Duodenal mucosa (tissue), 2 donors: Measurements from ENCODE around the gene TMEM92.

Experiments used
- H3K27ac ChIP-seq: one replicate; pipeline ENCODE4 v1.7.0; 2013; ENCODE audit warnings: low read depth, low read length
- H3K27me3 ChIP-seq, 2 donors: one replicate each; pipeline ENCODE4 v1.7.0; 2013; ENCODE audit warnings: low read length in 2 of 2, control low read depth in 1 of 2; ENCODE audit not compliant: insufficient read depth in 2 of 2, control insufficient read depth in 1 of 2
- H3K36me3 ChIP-seq, 2 donors: one replicate each; pipeline ENCODE4 v1.7.0; 2013; ENCODE audit warnings: low read length in 2 of 2, control low read depth in 1 of 2; ENCODE audit not compliant: insufficient read depth in 2 of 2, control insufficient read depth in 1 of 2
- H3K4me1 ChIP-seq, 2 donors: one replicate each; pipeline ENCODE4 v1.7.0; 2013; ENCODE audit warnings: low read length in 2 of 2, control low read depth in 1 of 2; ENCODE audit not compliant: insufficient read depth in 2 of 2, control insufficient read depth in 1 of 2
- H3K4me3 ChIP-seq, 2 donors: one replicate each; pipeline ENCODE4 v1.7.0; 2013; ENCODE audit warnings: low read length in 2 of 2, low read depth in 1 of 2
- H3K9ac ChIP-seq, 2 donors: one replicate each; pipeline ENCODE4 v1.7.0; 2013; ENCODE audit warnings: low read length in 2 of 2, low read depth in 1 of 2
- H3K9me3 ChIP-seq, 2 donors: one replicate each; pipeline ENCODE4 v1.7.0; 2013; ENCODE audit warnings: low read length in 2 of 2, control low read depth in 1 of 2; ENCODE audit not compliant: control insufficient read depth in 1 of 2

The TMEM92 gene

GRCh38 chr17:50323060-50323459 is 48.8 kb downstream of the TMEM92 start:
- Histone ChIP-seq H3K4me1 (no peaks in the 10 kb centered on the region), H3K27ac (no peak overlapping the region), H3K9ac (no peak overlapping the region), H3K9me3 (no peaks in the 10 kb centered on the region), H3K36me3 (no peaks in the 10 kb centered on the region), H3K27me3 (no peaks in the 10 kb centered on the region), H3K4me3 (no peak overlapping the region)

- no peaks in the 10 kb centered on the region for H3K27me3 ChIP-seq
- H3K27ac ChIP-seq: no peak overlapping the region
- H3K9me3 ChIP-seq: no peaks in the 10 kb centered on the region
- no peak overlapping the region for H3K9ac ChIP-seq
- no peaks in the 10 kb centered on the region for H3K4me1 ChIP-seq
- no peak overlapping the region for H3K4me3 ChIP-seq
- H3K36me3 ChIP-seq: no peaks in the 10 kb centered on the region
These were observed 51.6 kb downstream of the TMEM92 start for GRCh38 chr17:50325906-50326305.

- no peaks in the 10 kb centered on the region for H3K27me3 ChIP-seq
- H3K9ac ChIP-seq: no peak overlapping the region
- no peak overlapping the region for H3K4me3 ChIP-seq
- H3K36me3 ChIP-seq: no peaks in the 10 kb centered on the region
- H3K27ac ChIP-seq: no peak overlapping the region
- H3K9me3 ChIP-seq: no peaks in the 10 kb centered on the region
- no peaks in the 10 kb centered on the region for H3K4me1 ChIP-seq
These were observed 52.6 kb downstream of the TMEM92 start for GRCh38 chr17:50326831-50327364.

GRCh38 chr17:50328363-50329325 is 54.4 kb downstream of the TMEM92 start:
- H3K27ac ChIP-seq: no peak overlapping the region
- no peaks in the 10 kb centered on the region for H3K4me1 ChIP-seq
- no peaks in the 10 kb centered on the region for H3K9me3 ChIP-seq
- no peak overlapping the region for H3K9ac ChIP-seq
- H3K36me3 ChIP-seq: no peaks in the 10 kb centered on the region
- H3K4me3 ChIP-seq: no peak overlapping the region
- H3K27me3 ChIP-seq: no peaks in the 10 kb centered on the region

GRCh38 chr17:50329716-50330115 is 55.5 kb downstream of the TMEM92 start:
- no peak overlapping the region for H3K9ac ChIP-seq
- H3K27ac ChIP-seq: no peak overlapping the region
- H3K4me3 ChIP-seq: no peak overlapping the region
- no peaks in the 10 kb centered on the region for H3K36me3 ChIP-seq
- H3K9me3 ChIP-seq: no peaks in the 10 kb centered on the region
- H3K27me3 ChIP-seq: no peaks in the 10 kb centered on the region
- H3K4me1 ChIP-seq: no peaks in the 10 kb centered on the region

GRCh38 chr17:50330151-50330775 is 56.0 kb downstream of the TMEM92 start:
- Histone ChIP-seq H3K9me3 (no peaks in the 10 kb centered on the region), H3K27me3 (no peaks in the 10 kb centered on the region), H3K4me3 (no peak overlapping the region), H3K36me3 (no peaks in the 10 kb centered on the region), H3K9ac (no peak overlapping the region), H3K4me1 (no peaks in the 10 kb centered on the region), H3K27ac (no peak overlapping the region)
